Prostate gland (tissue), 2 donors: ENCODE data around the gene KCNA4. TPM values are rescaled to one million over a fixed set of nuclear protein-coding genes. Genes with fewer than 3 reads are reported as not detected.

Source experiments
- DNase-seq: peaks from one replicate; pipeline ENCODE4 v3.0.0-alpha.2; 2019; ENCODE audit warnings: low spot score
- H3K27ac ChIP-seq, 2 donors: fragments of 200-600 bp; sonication (generic); 2 replicates each; pipeline ENCODE4 v1.5.1; 2017 to 2019
- H3K27me3 ChIP-seq: fragments of 200-600 bp; sonication (generic); replicated peaks from 2 replicates; pipeline ENCODE4 v1.5.1; 2019; ENCODE audit not compliant: insufficient read depth
- H3K36me3 ChIP-seq, 2 donors: fragments of 200-600 bp; sonication (generic); 1 replicate in 1 of 2; 2 replicates in 1 of 2; pipeline versions ENCODE4 v1.5.1 to v1.8.1; 2017 to 2019
- H3K4me1 ChIP-seq: fragments of 200-600 bp; sonication (generic); replicated peaks from 2 replicates; pipeline ENCODE4 v1.5.1; 2019
- H3K4me3 ChIP-seq, 2 donors: fragments of 200-600 bp; sonication (generic); 2 replicates each; pipeline ENCODE4 v1.5.1; 2017 to 2019
- H3K9me3 ChIP-seq: fragments of 200-600 bp; sonication (generic); 2 replicates; pipeline ENCODE4 v1.5.1; 2017
- CTCF ChIP-seq, 4 experiments: fragments of 200-600 bp in 2 of 4; fragments of 450-650 bp in 2 of 4; sonication (generic) in 2 of 4; IDR thresholded peaks; 1 replicate in 3 of 4; 2 replicates in 1 of 4; pipeline ENCODE4 v1.5.1; 2016 to 2019; ENCODE audit warnings: antibody characterized with exemption in 4 of 4, mild to moderate bottlenecking in 2 of 4, moderate library complexity in 2 of 4
- POLR2A ChIP-seq: fragments of 450-650 bp; IDR thresholded peaks from one replicate; pipeline ENCODE4 v1.6.1; 2016; ENCODE audit warnings: antibody characterized with exemption, mild to moderate bottlenecking
- POLR2AphosphoS5 ChIP-seq: sonication (generic); formaldehyde crosslinking; IDR thresholded peaks from one replicate; pipeline ENCODE4 v1.6.1; 2017; ENCODE audit warnings: antibody characterized with exemption
- WGBS: methylation state at CpG from one replicate; pipeline ENCODE4 v1.1.5; 2018; 5-methylcytosine and 5-hydroxymethylcytosine counted together
- intact Hi-C: fragments of 100-400 bp; cut with DNase I; formaldehyde crosslinking; loops from one replicate; pipeline ENCODE4 v1.14.2; 2022
- total RNA-seq, 2 donors: library from RNA; depleted of rRNA; stranded (reverse); fragments of >200 nt; gene quantifications; one replicate each; pipeline ENCODE4 v1.1.0, GENCODE V29; 2016

Gene KCNA4
- total RNA-seq, 2 donors from 2014 or later: 0.51 TPM; not detected in 1

GRCh38 chr11:30015725-30016412 is 961 bp downstream of the KCNA4 start:
- intact Hi-C loops: no loop called here
- H3K4me3 ChIP-seq: no peak overlapping the region

GRCh38 chr11:30012346-30012745 is 4.5 kb downstream of the KCNA4 start:
- DNase-seq: no peak
- Histone ChIP-seq H3K36me3 (no peaks in the 10 kb centered on the region), H3K9me3 (no peaks in the 10 kb centered on the region), H3K4me3 (no peak overlapping the region), H3K4me1 (no peaks in the 10 kb centered on the region), H3K27me3 (peaks cover 9% of the 10 kb centered on the region), H3K27ac (no peak overlapping the region)
- WGBS: 95% methylated on average over 15 of the region's 15 CpGs
- no peak for TF ChIP-seq POLR2AphosphoS5
- TF ChIP-seq CTCF (IDR thresholded peaks at IDR 0.05): no peak
- TF ChIP-seq POLR2A: no peak
- intact Hi-C loops: no loop called here

More at GRCh38 chr11:30015725-30016412, 961 bp downstream of the KCNA4 start:
- Histone ChIP-seq H3K4me1 (no peaks in the 10 kb centered on the region), H3K27me3 (peaks cover 9% of the 10 kb centered on the region), H3K36me3 (no peaks in the 10 kb centered on the region), H3K9me3 (no peaks in the 10 kb centered on the region), H3K27ac (no peak overlapping the region)
- no peak for TF ChIP-seq CTCF (IDR thresholded peaks at IDR 0.05)
- TF ChIP-seq POLR2AphosphoS5: no peak
- TF ChIP-seq POLR2A: no peak
- DNase-seq: no peak
- WGBS: 7% methylated on average over 32 of the region's 32 CpGs

GRCh38 chr11:30009060-30009459 is 7.8 kb downstream of the KCNA4 start:
- DNase-seq: no peak
- 80% methylated on average over 3 of the region's 3 CpGs for WGBS
- Histone ChIP-seq H3K9me3 (no peaks in the 10 kb centered on the region), H3K27me3 (no peaks in the 10 kb centered on the region), H3K27ac (no peak overlapping the region), H3K4me1 (no peaks in the 10 kb centered on the region), H3K36me3 (no peaks in the 10 kb centered on the region), H3K4me3 (no peak overlapping the region)
- intact Hi-C loops: no loop called here
- no peak for TF ChIP-seq CTCF (IDR thresholded peaks at IDR 0.05)
- TF ChIP-seq POLR2A: no peak
- no peak for TF ChIP-seq POLR2AphosphoS5

GRCh38 chr11:30006876-30007275 is 10.0 kb downstream of the KCNA4 start:
- TF ChIP-seq CTCF (IDR thresholded peaks at IDR 0.05): no peak
- TF ChIP-seq POLR2AphosphoS5: no peak
- no peak for TF ChIP-seq POLR2A
- H3K27ac ChIP-seq: no peak overlapping the region
- 83% methylated on average over 4 of the region's 4 CpGs for WGBS

GRCh38 chr11:30002157-30002785 is 14.6 kb downstream of the KCNA4 start:
- Histone ChIP-seq H3K27me3 (no peaks in the 10 kb centered on the region), H3K4me3 (no peak overlapping the region), H3K36me3 (no peaks in the 10 kb centered on the region), H3K4me1 (no peaks in the 10 kb centered on the region), H3K27ac (no peak overlapping the region), H3K9me3 (no peaks in the 10 kb centered on the region)
- 39% methylated on average over 4 of the region's 4 CpGs for WGBS
- DNase-seq: no peak
- TF ChIP-seq CTCF (IDR thresholded peaks at IDR 0.05) (no peak), POLR2A (no peak), POLR2AphosphoS5 (no peak)
- intact Hi-C loops: no loop called here

More at GRCh38 chr11:30006876-30007275, 10.0 kb downstream of the KCNA4 start:
- DNase-seq: no peak
- no peaks in the 10 kb centered on the region for H3K9me3 ChIP-seq
- H3K4me3 ChIP-seq: no peak overlapping the region
- H3K36me3 ChIP-seq: no peaks in the 10 kb centered on the region
- no peaks in the 10 kb centered on the region for H3K4me1 ChIP-seq
- intact Hi-C loops: no loop called here
- H3K27me3 ChIP-seq: no peaks in the 10 kb centered on the region
